D721Med (cell line): ENCODE results near the gene NCOR1.
"Not testable (repeated sequence)": the region's sequence is repeated elsewhere in the genome, so short reads cannot be mapped to it uniquely, and the experiment has no call there.

Experiments used
- DNase-seq: peaks from one replicate; pipeline ENCODE4 v3.0.0; 2011; ENCODE audit warnings: low spot score; ENCODE audit not compliant: insufficient read length
- FAIRE-seq: peaks from 2 replicates; lab custom pipeline; 2011; peaks lifted over from hg19 to GRCh38; lab: Jason Lieb, UNC
- TF ChIP-seq, protein P1 (sequence below): IDR thresholded peaks from 2 replicates; pipeline ENCODE4 v1.5.1; 2012; ENCODE audit warnings: mild to moderate bottlenecking, control low read depth; ENCODE audit not compliant: insufficient read depth; ENCODE audit errors: missing control alignments

NCOR1 gene

DNA sequence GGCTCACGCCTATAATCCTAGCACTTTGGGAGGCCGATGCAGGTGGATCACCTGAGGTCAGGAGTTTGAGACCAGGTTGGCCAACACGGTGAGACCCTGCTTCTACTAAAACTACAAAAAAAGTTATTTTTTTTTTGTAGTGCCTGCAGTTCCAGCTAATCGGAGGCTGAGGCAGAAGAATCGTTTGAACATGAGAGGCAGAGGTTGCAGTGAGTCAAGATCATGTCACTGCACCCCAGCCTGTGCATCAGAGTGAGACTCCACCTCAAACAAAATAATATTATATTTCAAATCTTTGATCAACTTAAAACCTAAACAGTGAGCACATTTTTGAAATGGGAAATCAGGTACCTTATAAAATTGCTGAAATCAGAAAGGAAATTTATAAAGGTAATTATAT lies 36.5 kb downstream of the NCOR1 start:
- no peak for DNase-seq
- no peak for FAIRE-seq
- TF ChIP-seq, protein P1, sequence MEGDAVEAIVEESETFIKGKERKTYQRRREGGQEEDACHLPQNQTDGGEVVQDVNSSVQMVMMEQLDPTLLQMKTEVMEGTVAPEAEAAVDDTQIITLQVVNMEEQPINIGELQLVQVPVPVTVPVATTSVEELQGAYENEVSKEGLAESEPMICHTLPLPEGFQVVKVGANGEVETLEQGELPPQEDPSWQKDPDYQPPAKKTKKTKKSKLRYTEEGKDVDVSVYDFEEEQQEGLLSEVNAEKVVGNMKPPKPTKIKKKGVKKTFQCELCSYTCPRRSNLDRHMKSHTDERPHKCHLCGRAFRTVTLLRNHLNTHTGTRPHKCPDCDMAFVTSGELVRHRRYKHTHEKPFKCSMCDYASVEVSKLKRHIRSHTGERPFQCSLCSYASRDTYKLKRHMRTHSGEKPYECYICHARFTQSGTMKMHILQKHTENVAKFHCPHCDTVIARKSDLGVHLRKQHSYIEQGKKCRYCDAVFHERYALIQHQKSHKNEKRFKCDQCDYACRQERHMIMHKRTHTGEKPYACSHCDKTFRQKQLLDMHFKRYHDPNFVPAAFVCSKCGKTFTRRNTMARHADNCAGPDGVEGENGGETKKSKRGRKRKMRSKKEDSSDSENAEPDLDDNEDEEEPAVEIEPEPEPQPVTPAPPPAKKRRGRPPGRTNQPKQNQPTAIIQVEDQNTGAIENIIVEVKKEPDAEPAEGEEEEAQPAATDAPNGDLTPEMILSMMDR, result no peak

DNA sequence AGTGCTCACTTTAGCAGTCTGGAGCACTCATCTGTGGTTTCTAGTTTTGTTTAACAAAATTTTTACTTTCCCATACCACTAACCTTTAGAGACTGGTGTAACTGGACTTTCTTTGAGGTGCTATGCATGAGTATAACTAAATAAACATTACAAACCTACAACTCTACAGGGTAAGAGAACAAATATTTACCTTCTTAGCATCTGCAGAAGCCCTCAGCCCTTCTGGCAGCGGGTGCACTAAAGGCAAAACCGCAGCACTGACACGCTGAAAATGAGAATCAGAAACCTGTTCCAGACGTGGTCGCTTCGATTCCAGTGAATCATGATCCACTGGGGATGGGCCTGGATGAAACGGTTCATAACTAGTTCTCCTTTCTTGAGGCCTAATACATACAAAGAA lies 43.7 kb downstream of the NCOR1 start:
- FAIRE-seq (no peak), DNase-seq (no peak)
- TF ChIP-seq, protein P1, result no peak

DNA sequence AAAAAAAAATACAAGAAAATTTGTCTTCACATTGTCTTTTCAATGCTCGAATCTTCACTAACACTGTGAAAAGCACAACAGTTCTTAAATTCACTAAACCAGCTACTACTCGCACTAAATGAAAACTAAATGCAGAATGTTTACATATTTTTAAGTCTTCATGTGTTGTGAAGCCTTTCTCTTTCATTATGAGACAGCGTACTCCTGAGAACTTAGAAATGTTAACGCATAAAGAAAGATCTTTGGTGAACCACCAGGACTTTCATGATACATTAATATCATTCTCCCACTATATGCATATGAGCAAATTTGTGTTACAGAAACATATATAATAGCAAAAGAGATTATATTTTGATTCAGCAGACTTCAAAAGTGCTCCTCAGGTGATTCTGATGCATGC lies 48.6 kb downstream of the NCOR1 start:
- DNase-seq, FAIRE-seq: not testable (repeated sequence)

DNA sequence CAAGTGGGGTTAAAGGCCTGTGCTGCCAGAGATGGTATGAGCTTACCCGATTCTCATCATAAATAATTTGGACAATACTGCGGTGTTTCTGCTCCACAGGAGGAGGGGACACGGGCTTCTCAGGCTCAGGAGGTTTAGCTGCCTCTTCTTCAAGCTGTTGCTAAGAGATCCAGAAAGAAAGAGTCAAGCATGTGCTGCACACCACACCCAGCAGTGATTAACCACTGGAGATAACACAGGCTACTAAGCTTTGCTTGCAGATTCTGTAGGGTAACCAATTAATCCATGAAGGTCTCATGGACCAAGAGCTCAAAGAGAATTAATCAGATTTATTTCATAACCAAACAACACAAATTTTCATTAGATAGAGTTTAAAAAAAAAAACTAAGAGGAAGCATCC lies 56.6 kb downstream of the NCOR1 start:
- DNase-seq, result no peak
- TF ChIP-seq, protein P1, result no peak
- FAIRE-seq, result no peak

DNA sequence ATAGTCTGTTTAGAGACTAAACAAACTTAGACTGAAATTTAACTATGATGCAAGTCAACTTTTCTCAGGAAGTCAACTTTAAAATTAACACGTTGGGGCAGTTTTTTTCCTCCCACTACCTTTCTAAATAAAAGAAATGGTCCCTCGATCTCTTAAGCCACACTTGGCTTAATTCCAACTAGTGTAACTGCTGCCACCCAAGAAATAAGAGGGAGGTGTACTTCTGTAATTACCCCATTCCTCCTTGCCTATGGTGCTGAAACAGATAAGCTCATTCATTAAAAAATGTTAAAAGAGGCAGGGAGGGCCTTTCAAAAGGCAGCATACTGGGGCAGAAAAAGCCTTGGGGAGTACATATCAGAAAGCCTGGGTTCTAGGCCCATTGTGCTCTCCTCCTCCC lies 59.8 kb downstream of the NCOR1 start:
- TF ChIP-seq, protein P1, result no peak
- FAIRE-seq (no peak), DNase-seq (no peak)

DNA sequence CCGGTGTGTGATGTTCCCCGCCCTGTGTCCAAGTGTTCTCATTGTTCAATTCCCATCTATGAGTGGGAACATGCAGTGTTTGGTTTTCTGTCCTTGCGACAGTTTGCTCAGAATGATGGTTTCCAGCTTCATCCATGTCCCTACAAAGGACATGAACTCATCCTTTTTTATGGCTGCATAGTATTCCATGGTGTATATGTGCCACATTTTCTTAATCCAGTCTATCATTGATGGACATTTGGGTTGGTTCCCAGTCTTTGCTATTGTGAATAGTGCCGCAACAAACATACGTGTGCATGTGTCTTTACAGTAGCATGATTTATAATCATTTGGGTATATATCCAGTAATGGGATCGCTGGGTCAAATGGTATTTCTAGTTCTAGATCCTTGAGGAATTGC lies 63.0 kb downstream of the NCOR1 start:
- not testable (repeated sequence) for FAIRE-seq, DNase-seq

DNA sequence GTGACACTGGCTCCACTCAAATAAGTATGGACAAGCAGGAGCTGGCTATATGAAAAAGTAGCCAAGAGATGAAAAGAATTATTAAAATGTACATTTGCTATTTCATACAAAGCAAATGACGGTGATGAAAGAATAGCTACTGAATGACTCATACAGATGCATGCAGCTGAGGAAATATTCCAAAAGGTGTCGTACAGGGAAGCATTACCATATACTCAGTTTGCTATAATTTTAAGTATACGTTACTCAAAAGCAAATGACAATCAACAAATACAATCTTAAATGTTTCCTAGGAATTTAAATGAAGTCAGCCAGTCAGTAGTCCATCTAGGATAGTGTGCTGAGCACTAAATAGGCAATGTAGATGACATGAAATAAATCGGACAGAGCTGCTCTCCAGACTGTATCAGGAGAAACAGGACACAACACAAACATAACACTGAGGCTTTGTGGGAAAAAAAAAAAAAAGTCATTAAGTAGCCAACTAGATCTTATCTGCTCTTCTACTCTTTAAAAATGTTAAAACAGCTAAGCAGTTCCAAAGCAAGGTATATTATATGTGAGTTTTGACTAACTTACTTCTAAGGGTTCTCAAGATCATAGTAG lies 65.0 kb downstream of the NCOR1 start:
- DNase-seq (no peak), FAIRE-seq (no peak)

DNA sequence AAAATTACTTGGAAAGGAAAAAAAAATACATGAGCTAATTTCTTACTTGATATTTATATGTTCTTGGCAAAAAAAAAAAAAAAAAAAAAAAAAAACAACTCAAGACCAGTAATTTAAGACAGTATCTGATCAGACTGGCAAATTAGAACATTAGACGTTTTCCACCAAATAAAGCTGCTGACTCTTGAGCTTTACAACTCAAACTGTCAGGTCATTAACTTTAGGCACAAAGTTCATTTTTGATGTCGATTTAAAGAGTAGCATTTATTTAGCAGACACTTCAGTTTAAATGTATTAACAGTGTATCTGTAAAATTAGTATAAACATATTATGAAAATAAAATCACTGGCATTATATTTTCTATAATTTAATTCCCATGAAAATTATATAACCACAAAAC lies 66.7 kb downstream of the NCOR1 start:
- TF ChIP-seq, protein P1, result no peak
- no peak for FAIRE-seq
- DNase-seq, result no peak

More for the DNA sequence above, 65.0 kb downstream of the NCOR1 start:
- TF ChIP-seq, protein P1, result no peak

DNA sequence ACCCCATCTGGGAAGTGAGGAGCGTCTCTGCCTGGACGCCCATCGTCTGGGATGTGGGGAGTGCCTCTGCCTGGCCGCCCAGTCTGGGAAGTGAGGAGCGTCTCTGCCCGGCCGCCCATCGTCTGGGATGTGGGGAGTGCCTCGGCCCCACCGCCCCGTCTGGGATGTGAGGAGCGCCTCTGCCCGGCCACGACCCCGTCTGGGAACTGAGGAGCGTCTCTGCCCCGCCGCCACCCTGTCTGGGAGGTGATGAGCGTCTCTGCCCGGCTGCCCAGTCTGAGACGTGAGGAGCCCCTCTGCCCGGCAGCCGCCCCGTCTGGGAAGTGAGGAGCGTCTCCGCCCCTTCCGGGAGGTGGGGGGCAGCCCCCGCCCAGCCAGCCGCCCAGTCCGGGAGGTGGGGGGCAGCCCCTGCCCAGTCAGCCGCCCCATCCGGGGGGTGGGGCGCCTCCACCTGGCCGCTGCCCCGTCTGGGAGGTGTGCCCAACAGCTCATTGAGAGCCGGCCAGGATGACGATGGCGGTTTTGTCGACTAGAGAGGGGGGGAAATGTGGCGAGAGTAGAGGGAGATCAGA lies 69.9 kb downstream of the NCOR1 start:
- not testable (repeated sequence) for DNase-seq, FAIRE-seq
